ENCODE data around the gene PKN3.
"Not testable (repeated sequence)": the region's sequence is repeated elsewhere in the genome, so short reads cannot be mapped to it uniquely, and the experiment has no call there.

PKN3 gene

GRCh38 chr9:128702445-128702948 is at the start of gene PKN3:
TSS of gene PKN3 (plus strand) at chr9:128702503. CDS start at chr9:128702916, 413 bp downstream.
- DNase-seq: peak; percentile 25

GRCh38 chr9:128653908-128654307 is 48.4 kb upstream of the PKN3 start:
- DNase-seq: no peak

GRCh38 chr9:128654481-128654880 is 47.8 kb upstream of the PKN3 start:
- no peak for DNase-seq

- DNase-seq: peak; percentile 57
Observed at GRCh38 chr9:128656416-128657343, 45.6 kb upstream of the PKN3 start, which contains the start of gene DYNC2I2. TSS of gene DYNC2I2 (minus strand) at chr9:128656847. CDS start at chr9:128656726, 121 bp downstream.

- no peak for DNase-seq
Observed at GRCh38 chr9:128657344-128657704, 45.0 kb upstream of the PKN3 start.

GRCh38 chr9:128657796-128658195 is 44.5 kb upstream of the PKN3 start:
- DNase-seq: no peak

GRCh38 chr9:128666481-128666941 is 35.8 kb upstream of the PKN3 start:
- DNase-seq: not testable (repeated sequence)

GRCh38 chr9:128669786-128670185 is 32.5 kb upstream of the PKN3 start:
- no peak for DNase-seq

GRCh38 chr9:128675382-128675781 is 26.9 kb upstream of the PKN3 start:
- DNase-seq: no peak

- no peak for DNase-seq
Observed at GRCh38 chr9:128677794-128678193, 24.5 kb upstream of the PKN3 start.

- DNase-seq: no peak
Observed at GRCh38 chr9:128683340-128684064, 18.8 kb upstream of the PKN3 start.

- no peak for DNase-seq
Observed at GRCh38 chr9:128684065-128684324, 18.3 kb upstream of the PKN3 start.

GRCh38 chr9:128684325-128685199 is 17.7 kb upstream of the PKN3 start:
- peak; percentile 3 for DNase-seq

- no peak for DNase-seq
Observed at GRCh38 chr9:128685636-128686489, 16.4 kb upstream of the PKN3 start.

- DNase-seq: no peak
Observed at GRCh38 chr9:128687453-128687852, 14.8 kb upstream of the PKN3 start.

GRCh38 chr9:128688501-128689292 is 13.6 kb upstream of the PKN3 start, which contains the start of gene SET:
TSS of gene SET (plus strand) at chr9:128689222. CDS start at chr9:128689583, 361 bp downstream.
- peak; percentile 65 for DNase-seq

GRCh38 chr9:128689293-128689774 is 13.0 kb upstream of the PKN3 start:
- no peak for DNase-seq

- no peak for DNase-seq
Observed at GRCh38 chr9:128689820-128690683, 12.3 kb upstream of the PKN3 start.

GRCh38 chr9:128690684-128691034 is 11.6 kb upstream of the PKN3 start:
- DNase-seq: no peak

GRCh38 chr9:128693738-128694137 is 8.6 kb upstream of the PKN3 start:
- DNase-seq: not testable (repeated sequence)

All from GOT3 (cell line).